Measurements from ENCODE around the gene CDH4. TPM values are rescaled to one million over a fixed set of nuclear protein-coding genes. Genes with fewer than 3 reads are reported as not detected.

The CDH4 gene
- total RNA-seq, 4 donors from 2014 or later: 0.13 to 0.38 (median 0.21) TPM; not detected in 1

DNA sequence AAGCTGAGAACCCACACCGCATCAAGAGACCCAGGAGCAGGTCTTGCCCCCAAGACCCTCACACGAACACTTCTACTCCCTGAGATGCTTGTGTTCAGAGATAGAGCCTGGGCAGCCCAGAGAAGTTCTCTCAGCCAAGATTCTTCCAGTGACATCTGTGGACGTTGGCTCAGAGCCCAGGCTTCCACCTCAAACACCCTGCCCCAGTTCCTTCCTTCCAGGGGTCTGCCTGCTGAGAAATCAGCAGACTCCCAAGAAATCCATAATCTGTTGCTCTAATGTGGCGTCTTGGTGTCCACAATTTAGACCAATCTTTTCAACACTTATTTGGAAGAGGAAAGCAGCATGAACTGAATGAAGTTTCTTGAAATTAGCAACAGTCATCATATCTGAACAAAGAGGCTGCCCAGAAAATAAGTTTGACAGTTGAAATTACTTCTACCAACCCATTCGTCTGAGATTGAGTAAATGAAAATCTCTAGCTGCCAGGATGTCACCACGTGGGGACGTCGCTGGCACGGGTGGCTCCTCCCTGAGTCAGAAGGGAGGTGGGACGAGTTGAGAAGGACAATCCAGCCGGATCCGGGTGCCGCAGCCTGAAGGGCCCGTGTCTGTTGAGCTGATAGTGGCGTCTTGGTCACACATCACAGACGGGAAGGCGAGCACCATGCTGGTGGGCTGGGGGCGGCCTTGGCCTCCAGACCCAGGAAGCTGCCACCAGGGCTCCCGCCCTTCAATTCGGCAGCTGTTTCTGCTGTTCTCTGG, 412.7 kb downstream of the CDH4 start:
- Histone ChIP-seq H3K36me3 (no peaks in the 10 kb centered on the region), H3K27ac (no peak overlapping the region)
- WGBS, 2 donors: 65 to 76% methylated on average over 12 to 17 of the region's 20 CpGs

DNA sequence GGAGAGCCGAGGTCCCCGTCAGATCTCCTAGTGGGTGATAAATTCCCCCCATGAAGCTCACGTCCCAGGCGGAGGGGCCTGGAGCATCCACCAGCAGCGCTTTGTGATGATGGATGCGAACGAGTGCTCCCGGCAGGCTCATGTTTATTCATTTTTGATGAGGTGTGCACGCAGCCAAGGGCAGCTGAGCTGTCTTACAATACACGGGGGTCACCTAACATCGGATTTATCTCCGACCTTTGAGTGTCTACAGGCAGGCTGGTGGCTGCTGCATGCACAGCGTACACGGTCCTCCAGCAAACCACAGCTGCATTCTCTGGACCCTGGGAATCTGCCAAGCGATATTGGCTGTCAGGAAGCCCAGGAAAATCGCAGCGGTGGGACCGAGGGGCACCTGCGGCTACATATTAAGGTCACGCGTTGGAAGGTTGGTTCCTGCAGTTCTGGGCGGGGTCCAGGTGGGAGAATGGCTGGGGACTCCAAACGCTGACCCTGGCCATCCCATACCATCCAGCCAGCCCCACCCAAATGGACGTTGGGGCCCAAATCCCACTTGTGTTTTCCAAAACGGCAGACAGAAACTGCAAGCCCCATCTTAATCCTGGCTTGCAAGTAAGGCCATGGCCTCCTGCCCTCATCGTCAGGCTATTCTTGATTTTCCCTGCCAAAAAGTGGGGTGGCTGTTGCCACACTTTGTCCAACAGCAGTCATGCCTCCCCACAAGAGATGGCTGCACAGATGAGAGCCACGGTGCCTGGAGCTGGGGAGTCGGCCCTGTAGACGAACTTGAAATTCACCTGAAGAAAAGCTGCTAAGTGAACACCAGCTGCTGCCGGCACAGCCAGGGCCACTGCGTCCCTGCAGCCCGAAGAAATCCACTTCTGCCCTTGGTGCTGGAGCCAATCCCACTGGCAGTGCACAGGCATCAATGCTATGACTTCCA, 413.7 kb downstream of the CDH4 start:
- Histone ChIP-seq H3K27me3 (peaks cover 0 to 23% (median 0%) of the 10 kb centered on the region in 4 donors), H3K27ac (no peak overlapping the region), H3K4me1 (peaks cover 0 to 18% (median 0%) of the 10 kb centered on the region in 3 donors), H3K36me3 (no peaks in the 10 kb centered on the region), H3K9me3 (no peaks in the 10 kb centered on the region), H3K4me3 (no peak overlapping the region)
- TF ChIP-seq, protein P1, sequence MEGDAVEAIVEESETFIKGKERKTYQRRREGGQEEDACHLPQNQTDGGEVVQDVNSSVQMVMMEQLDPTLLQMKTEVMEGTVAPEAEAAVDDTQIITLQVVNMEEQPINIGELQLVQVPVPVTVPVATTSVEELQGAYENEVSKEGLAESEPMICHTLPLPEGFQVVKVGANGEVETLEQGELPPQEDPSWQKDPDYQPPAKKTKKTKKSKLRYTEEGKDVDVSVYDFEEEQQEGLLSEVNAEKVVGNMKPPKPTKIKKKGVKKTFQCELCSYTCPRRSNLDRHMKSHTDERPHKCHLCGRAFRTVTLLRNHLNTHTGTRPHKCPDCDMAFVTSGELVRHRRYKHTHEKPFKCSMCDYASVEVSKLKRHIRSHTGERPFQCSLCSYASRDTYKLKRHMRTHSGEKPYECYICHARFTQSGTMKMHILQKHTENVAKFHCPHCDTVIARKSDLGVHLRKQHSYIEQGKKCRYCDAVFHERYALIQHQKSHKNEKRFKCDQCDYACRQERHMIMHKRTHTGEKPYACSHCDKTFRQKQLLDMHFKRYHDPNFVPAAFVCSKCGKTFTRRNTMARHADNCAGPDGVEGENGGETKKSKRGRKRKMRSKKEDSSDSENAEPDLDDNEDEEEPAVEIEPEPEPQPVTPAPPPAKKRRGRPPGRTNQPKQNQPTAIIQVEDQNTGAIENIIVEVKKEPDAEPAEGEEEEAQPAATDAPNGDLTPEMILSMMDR (IDR thresholded peaks at IDR 0.05): no peak
- TF ChIP-seq POLR2A (IDR thresholded peaks at IDR 0.05): no peak
- DNase-seq: no peak
- WGBS, 2 donors: 79 to 97% methylated on average over 6 to 21 of the region's 32 CpGs
- intact Hi-C loops (cut with DNase I): no loop called here

More for the DNA sequence above, 412.7 kb downstream of the CDH4 start:
- intact Hi-C loops (cut with DNase I): no loop called here
- H3K27me3 ChIP-seq: peaks cover 0 to 23% (median 0%) of the 10 kb centered on the region in 4 donors
- no peak overlapping the region for H3K4me3 ChIP-seq
- no peak for TF ChIP-seq POLR2A (IDR thresholded peaks at IDR 0.05)
- TF ChIP-seq, protein P1 (IDR thresholded peaks at IDR 0.05): no peak
- DNase-seq: no peak
- no peaks in the 10 kb centered on the region for H3K9me3 ChIP-seq
- peaks cover 0 to 18% (median 0%) of the 10 kb centered on the region in 3 donors for H3K4me1 ChIP-seq

DNA sequence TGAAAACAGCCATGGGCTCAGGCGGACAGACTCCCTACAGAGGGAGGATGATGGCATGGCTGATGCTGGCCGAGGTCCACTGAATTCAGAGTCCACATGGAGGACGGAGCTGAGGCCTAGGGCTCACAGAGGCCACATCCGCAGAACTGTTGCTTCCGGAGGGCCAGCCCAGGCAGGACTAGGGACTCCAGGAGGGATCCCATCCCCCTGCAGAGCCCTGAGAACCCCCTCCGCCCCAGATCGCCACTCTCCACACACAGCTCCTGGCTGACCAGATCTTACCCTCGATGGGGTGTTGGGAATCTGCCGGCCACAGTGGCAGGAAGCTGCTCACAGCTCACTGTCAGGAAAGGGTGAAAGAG, 414.4 kb downstream of the CDH4 start:
- no peaks in the 10 kb centered on the region for H3K36me3 ChIP-seq
- no peak for DNase-seq
- H3K27ac ChIP-seq: no peak overlapping the region
- intact Hi-C loops (cut with DNase I): no loop called here
- no peaks in the 10 kb centered on the region for H3K9me3 ChIP-seq
- TF ChIP-seq POLR2A (IDR thresholded peaks at IDR 0.05): no peak
- TF ChIP-seq, protein P1 (IDR thresholded peaks at IDR 0.05): no peak
- H3K4me1 ChIP-seq: peaks cover 0 to 18% (median 0%) of the 10 kb centered on the region in 3 donors
- H3K4me3 ChIP-seq: no peak overlapping the region
- 89 to 100% methylated on average over 1 to 3 of the region's 9 CpGs for WGBS, 2 donors
- peaks cover 0 to 23% (median 0%) of the 10 kb centered on the region in 4 donors for H3K27me3 ChIP-seq

DNA sequence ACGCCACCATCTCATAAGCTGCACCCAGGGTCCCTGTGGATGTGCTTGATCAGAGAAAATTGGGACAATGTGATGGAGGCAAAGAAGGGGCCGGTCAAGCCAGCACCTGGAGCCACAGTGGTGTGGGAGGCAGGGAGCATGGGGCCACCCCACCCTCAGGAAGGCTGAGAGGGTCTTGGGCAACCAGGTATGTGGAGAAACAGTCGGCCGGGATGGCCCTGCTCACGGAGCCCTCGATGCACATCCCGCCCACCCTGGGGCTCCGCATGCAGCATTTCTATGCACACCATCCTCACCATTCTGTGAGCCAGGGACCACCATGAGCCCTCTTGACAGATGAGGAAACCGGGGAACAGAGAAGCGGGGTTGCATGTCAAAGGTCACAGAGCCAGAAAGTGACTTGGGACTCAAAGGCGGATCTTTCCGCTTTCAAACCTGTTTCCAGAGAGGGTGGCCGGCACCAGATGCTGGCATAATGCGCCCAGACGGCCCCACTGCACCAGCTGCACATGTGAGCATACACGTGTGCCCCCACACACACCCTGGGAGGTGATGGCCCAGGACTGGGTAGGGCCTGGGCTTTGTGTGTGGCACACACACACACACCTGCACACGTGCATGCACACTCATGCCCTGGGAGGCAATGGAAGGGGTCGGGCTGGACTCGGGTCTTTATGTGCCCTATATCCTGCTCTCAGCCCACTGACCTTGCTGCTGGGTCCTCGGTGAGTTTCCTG, 415.2 kb downstream of the CDH4 start:
- no peak for DNase-seq

More for the DNA sequence above, 415.2 kb downstream of the CDH4 start:
- TF ChIP-seq, protein P1 (IDR thresholded peaks at IDR 0.05): no peak
- TF ChIP-seq POLR2A (IDR thresholded peaks at IDR 0.05): no peak
- no peak overlapping the region for H3K27ac ChIP-seq
- no peak overlapping the region for H3K4me3 ChIP-seq
- H3K27me3 ChIP-seq: peaks cover 0 to 23% (median 0%) of the 10 kb centered on the region in 4 donors
- peaks cover 0 to 18% (median 0%) of the 10 kb centered on the region in 3 donors for H3K4me1 ChIP-seq
- WGBS, 2 donors: 66 to 73% methylated on average over 9 to 17 of the region's 20 CpGs
- intact Hi-C loops (cut with DNase I): no loop called here
- H3K36me3 ChIP-seq: no peaks in the 10 kb centered on the region
- H3K9me3 ChIP-seq: no peaks in the 10 kb centered on the region
